Vagina (tissue), 2 donors: ENCODE results near the gene FRMD4A. TPM values are rescaled to one million over a fixed set of nuclear protein-coding genes. Genes with fewer than 3 reads are reported as not detected.

ENCODE experiments used
- DNase-seq, 2 donors: peaks; one replicate each; pipeline ENCODE4 v3.0.0-alpha.2; 2017; ENCODE audit errors: extremely low spot score in 2 of 2
- H3K27ac ChIP-seq: fragments of 200-600 bp; sonication (generic); one replicate; pipeline ENCODE4 v1.5.1; 2019
- H3K27me3 ChIP-seq: fragments of 200-600 bp; sonication (generic); one replicate; pipeline ENCODE4 v1.5.1; 2019
- H3K36me3 ChIP-seq, 2 donors: fragments of 200-600 bp; sonication (generic); one replicate each; pipeline ENCODE4 v1.5.1; 2017 to 2019
- H3K4me1 ChIP-seq: fragments of 200-600 bp; sonication (generic); one replicate; pipeline ENCODE4 v1.5.1; 2019
- H3K4me3 ChIP-seq, 2 donors: fragments of 200-600 bp; sonication (generic); 1 replicate in 1 of 2; 2 replicates in 1 of 2; pipeline ENCODE4 v1.5.1; 2016 to 2019
- H3K9me3 ChIP-seq: fragments of 200-600 bp; sonication (generic); one replicate; pipeline ENCODE4 v1.5.1; 2019
- POLR2A ChIP-seq, 2 donors: fragments of 450-650 bp; IDR thresholded peaks; one replicate each; pipeline ENCODE4 v1.6.1; 2017; ENCODE audit warnings: antibody characterized with exemption in 2 of 2, mild to moderate bottlenecking in 2 of 2, moderate library complexity in 2 of 2
- POLR2AphosphoS5 ChIP-seq, 2 donors: sonication (generic); formaldehyde crosslinking; IDR thresholded peaks; one replicate each; pipeline ENCODE4 v1.9.0; 2017; ENCODE audit warnings: antibody characterized with exemption in 2 of 2, mild to moderate bottlenecking in 2 of 2, low read depth in 1 of 2; ENCODE audit not compliant: insufficient read depth in 1 of 2
- intact Hi-C: fragments of 100-400 bp; cut with DNase I; formaldehyde crosslinking; loops from one replicate; pipeline ENCODE4 v1.15.1; 2023
- total RNA-seq: library from RNA; depleted of rRNA; stranded (reverse); fragments of >200 nt; gene quantifications from one replicate; pipeline ENCODE4 v1.2.3, GENCODE V29; 2016
- TF ChIP-seq, protein P1 (sequence below), 3 experiments: fragments of 450-650 bp in 2 of 3; fragments of 200-600 bp in 1 of 3; sonication (generic) in 1 of 3; IDR thresholded peaks; one replicate each; pipeline ENCODE4 v1.5.1; 2017 to 2019; ENCODE audit warnings: antibody characterized with exemption in 3 of 3, mild to moderate bottlenecking in 2 of 3, moderate library complexity in 2 of 3

The FRMD4A gene
- total RNA-seq, 1 donor from 2014 or later, result 24.8 TPM

DNA sequence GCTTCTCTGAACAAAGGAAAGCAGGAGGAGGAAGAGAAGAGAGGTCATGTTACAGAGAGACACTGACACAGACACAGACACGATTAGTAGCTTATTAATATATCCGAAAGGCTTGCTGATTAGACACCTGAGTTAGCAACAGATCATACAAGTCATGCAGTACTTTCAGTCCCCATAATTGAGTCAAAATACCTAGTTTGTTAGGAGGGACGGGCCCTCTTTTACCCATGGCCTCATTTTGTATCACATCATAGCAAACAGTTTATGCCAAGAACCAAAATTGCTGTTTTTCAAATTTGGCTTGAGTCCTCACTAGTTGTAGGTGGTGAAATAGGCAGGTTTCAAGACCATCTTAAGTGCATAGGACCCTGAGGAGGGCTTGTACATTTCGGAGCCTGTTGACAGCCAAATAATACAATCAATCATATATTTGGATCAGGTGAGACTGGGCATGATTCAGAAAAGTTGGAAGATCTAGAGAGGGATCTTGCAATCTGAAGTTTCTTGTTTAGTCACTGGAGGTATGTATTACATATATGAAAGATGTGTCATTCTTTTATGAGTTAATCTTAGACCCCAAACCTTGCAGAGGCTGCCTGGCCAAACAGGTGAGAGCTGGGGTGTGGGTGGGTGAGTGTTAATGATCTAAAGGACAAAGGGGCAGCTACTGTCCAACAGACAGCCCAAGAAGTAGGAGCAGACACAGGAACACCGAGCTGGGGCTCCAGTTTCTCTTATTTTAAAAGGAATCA is 678.6 kb downstream of the FRMD4A start:
- Histone ChIP-seq H3K4me3 (no peak overlapping the region), H3K27me3 (no peaks in the 10 kb centered on the region), H3K36me3 (peaks cover 0 to 38% of the 10 kb centered on the region in 2 donors), H3K9me3 (no peaks in the 10 kb centered on the region), H3K4me1 (no peaks in the 10 kb centered on the region), H3K27ac (no peak overlapping the region)
- intact Hi-C loops, result loop anchor here (10.0 kb wide), 1 partner anchor 303 kb away; no protein-coding TSS in a partner anchor
- no peak for DNase-seq
- TF ChIP-seq, protein P1, sequence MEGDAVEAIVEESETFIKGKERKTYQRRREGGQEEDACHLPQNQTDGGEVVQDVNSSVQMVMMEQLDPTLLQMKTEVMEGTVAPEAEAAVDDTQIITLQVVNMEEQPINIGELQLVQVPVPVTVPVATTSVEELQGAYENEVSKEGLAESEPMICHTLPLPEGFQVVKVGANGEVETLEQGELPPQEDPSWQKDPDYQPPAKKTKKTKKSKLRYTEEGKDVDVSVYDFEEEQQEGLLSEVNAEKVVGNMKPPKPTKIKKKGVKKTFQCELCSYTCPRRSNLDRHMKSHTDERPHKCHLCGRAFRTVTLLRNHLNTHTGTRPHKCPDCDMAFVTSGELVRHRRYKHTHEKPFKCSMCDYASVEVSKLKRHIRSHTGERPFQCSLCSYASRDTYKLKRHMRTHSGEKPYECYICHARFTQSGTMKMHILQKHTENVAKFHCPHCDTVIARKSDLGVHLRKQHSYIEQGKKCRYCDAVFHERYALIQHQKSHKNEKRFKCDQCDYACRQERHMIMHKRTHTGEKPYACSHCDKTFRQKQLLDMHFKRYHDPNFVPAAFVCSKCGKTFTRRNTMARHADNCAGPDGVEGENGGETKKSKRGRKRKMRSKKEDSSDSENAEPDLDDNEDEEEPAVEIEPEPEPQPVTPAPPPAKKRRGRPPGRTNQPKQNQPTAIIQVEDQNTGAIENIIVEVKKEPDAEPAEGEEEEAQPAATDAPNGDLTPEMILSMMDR (IDR thresholded peaks at IDR 0.05), result no peak
- TF ChIP-seq POLR2AphosphoS5 (IDR thresholded peaks at IDR 0.05; ENCODE audit: insufficient read depth in 1 of 2, low read depth in 1 of 2) (no peak), POLR2A (IDR thresholded peaks at IDR 0.05) (no peak)

DNA sequence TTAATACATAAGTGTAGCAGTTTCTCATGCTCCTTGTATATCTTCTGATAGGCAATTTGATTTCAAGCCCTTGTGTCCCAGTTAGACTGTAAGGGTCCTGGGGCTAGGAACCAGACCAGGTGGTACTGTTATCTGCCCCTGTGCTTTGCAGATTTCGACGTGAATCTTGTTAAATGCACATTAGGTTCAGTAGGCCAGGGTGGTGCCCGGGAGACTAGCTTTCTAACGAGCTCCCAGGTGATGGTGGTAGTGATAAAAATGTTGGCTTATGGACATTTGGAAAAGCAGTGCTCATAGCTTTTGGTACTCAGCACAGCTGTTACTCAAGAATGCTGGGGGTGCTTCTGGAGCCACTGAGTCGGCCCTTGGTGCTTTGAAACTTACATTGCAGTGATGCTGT is 679.8 kb downstream of the FRMD4A start:
- H3K27ac ChIP-seq, result no peak overlapping the region
- H3K27me3 ChIP-seq, result no peaks in the 10 kb centered on the region
- H3K4me1 ChIP-seq, result no peaks in the 10 kb centered on the region
- no peak overlapping the region for H3K4me3 ChIP-seq
- peaks cover 0 to 50% of the 10 kb centered on the region in 2 donors for H3K36me3 ChIP-seq
- no peaks in the 10 kb centered on the region for H3K9me3 ChIP-seq
- intact Hi-C loops, result loop anchor here (10.0 kb wide), 1 partner anchor 304 kb away; no protein-coding TSS in a partner anchor
- TF ChIP-seq, protein P1 (IDR thresholded peaks at IDR 0.05), result no peak
- TF ChIP-seq POLR2AphosphoS5 (IDR thresholded peaks at IDR 0.05; ENCODE audit: insufficient read depth in 1 of 2, low read depth in 1 of 2), result no peak
- no peak for TF ChIP-seq POLR2A (IDR thresholded peaks at IDR 0.05)
- no peak for DNase-seq

DNA sequence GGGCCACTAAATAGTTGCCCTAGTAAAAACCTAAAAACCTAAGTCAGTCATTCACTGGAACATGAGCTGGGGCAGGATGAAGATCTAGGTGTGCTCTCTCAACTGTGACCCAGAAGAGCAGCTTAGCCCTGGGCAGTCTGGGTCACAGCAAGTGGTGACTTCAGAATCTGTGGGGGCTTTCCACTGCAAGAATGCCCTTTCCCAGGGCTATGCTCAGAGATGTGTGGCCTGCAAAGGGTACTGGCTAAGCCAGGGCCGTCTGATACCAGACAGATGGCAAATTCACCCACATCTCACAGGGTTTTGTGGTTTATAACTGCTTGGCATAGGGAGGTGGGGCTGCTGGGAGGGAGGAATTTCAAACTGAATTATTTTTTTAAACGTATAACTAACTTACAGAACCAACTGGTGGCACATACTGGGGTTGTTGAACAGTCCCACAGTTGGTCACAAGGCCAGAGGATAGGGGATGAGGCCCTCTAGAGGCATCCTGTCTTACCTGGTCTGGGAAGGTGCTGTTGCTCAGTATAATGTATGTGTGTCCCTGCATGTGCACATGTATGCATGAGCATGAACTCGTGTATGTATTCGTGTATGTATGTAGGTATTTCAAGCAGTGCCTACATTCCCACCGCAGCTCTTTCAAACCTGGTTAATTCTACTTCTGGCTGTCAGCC is 680.7 kb downstream of the FRMD4A start:
- peaks cover 0 to 58% of the 10 kb centered on the region in 2 donors for H3K36me3 ChIP-seq
- TF ChIP-seq, protein P1 (IDR thresholded peaks at IDR 0.05), result no peak
- TF ChIP-seq POLR2AphosphoS5 (IDR thresholded peaks at IDR 0.05; ENCODE audit: insufficient read depth in 1 of 2, low read depth in 1 of 2) (no peak), POLR2A (IDR thresholded peaks at IDR 0.05) (no peak)
- intact Hi-C loops, result loop anchor here (10.0 kb wide), 1 partner anchor 305 kb away; no protein-coding TSS in a partner anchor
- H3K27me3 ChIP-seq, result no peaks in the 10 kb centered on the region
- H3K27ac ChIP-seq, result no peak overlapping the region
- no peaks in the 10 kb centered on the region for H3K4me1 ChIP-seq
- DNase-seq, result no peak
- H3K4me3 ChIP-seq, result no peak overlapping the region
- no peaks in the 10 kb centered on the region for H3K9me3 ChIP-seq

DNA sequence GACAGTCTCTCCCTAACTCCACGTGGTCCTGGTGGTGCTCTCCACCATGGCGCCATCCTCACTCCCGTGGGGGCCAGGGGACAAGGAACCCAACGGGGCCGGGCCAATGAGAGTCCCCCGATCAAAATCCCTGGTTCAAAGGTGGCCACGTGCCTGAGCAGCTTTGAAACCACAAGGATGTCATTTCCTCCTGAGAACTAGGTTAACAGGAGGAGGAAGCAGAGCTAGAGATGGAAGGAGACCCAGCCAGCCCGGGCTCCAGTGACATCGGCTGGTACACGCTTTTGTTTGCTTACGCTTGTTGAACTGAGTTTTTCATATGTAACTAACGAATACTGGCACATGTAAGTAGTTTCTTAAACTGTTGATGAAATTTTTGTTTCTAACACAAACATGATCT is 682.3 kb downstream of the FRMD4A start:
- no peak for DNase-seq
- Histone ChIP-seq H3K4me1 (no peaks in the 10 kb centered on the region), H3K9me3 (no peaks in the 10 kb centered on the region), H3K27ac (no peak overlapping the region), H3K27me3 (no peaks in the 10 kb centered on the region), H3K36me3 (peaks cover 0 to 50% of the 10 kb centered on the region in 2 donors), H3K4me3 (no peak overlapping the region)
- intact Hi-C loops, result no loop called here
- TF ChIP-seq, protein P1 (IDR thresholded peaks at IDR 0.05), result no peak
- TF ChIP-seq POLR2A (IDR thresholded peaks at IDR 0.05) (no peak), POLR2AphosphoS5 (IDR thresholded peaks at IDR 0.05; ENCODE audit: insufficient read depth in 1 of 2, low read depth in 1 of 2) (no peak)
